GM15510 (cell line): ENCODE data around the gene RNASE11.

ENCODE experiments used
- POLR2A ChIP-seq: IDR thresholded peaks from 3 replicates; pipeline ENCODE4 v1.6.1; 2011; ENCODE audit warnings: borderline replicate concordance; ENCODE audit not compliant: insufficient read length; ENCODE audit errors: extremely low read depth

RNASE11 gene

DNA sequence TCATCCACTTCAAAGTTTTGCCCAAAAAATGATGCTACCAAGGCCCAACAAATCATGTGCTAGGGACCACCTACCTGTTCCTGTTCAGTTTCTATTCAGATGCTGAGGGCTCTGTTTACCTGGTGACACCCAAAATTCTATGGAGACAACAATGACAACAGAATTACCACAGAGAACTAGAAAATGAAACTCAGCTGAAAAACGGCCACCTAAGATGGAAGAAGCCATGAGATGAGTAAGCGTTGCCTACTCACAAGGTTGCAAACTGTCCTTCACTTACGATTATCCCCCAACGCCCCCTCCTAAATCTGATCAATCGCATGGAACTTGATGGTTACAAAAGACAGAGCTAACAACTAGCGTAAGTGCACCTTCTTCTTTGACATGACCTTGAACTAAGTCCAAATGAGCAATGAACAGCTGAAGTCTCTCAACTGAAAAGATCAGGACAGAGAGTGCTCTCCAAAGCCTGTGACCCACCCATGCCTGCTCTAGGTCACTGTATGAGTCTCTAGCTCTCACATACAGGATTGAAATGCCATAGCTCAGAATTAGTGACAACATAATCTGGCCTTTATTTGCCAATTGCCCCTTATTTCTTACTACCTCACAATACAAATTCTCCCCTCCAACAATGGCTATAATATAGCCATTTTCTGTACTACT, at the start of gene RNASE11:
RNASE11 (minus strand) TSS at position 513 of the 666 bp plus-strand sequence.
- TF ChIP-seq POLR2A = no peak

DNA sequence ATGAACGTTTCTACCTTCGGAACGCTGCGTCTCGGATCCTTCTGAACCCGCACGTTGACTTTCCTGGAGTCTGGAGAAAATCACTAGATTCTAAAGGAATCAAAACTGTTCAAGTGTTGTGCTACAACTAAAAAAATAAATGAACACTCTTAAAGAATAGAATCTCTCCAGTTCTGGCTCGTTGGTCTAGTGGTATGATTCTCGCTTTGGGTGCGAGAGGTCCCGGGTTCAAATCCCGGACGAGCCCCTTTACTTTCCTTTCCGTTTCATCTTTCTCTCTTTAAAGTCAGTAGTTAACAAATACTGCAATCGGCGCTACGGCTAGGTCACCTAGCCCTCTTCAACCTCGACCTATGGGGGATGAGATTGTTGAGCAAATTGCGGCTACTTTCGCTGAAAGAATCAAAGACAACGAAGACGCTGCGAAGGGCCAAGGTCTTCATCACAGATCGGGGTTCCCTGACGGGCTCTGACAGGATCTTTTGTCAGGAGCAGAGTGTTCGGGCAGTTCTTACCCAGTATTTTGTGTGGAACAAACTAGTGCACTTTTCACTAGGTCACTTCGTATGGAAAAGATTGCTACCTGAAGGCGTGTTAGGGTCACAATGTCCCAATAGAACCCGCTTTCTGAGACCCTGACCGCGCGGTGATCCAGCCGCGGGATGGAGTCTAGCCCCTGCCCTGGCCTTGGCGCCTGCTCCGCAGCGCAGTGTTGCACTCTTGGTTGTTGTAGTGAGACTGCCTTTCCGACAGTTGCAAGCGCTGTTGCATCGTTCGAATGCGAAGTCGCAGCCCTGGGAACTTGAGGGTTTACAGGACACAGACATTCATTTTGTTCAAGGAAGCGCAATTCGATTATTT, 45.3 kb upstream of the RNASE11 start:
- no peak for TF ChIP-seq POLR2A

DNA sequence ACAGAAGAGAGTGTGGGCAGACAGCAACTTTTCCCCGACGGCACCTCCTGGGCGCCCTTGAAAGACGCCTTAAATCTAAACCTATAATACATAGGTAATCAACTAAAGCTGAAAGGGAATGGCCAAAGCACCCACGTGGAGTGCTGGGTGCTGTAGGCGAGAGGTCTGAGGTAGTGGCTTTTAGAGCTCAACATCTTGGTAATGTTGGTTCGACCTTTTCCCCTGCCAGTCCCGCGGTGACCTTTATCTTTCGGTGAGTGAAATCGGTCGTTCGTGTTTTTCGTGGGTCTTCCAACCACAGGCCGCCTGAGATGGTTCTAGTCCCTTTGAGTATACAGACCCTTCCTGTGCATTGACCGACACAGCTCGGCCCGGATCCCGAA, 44.6 kb upstream of the RNASE11 start:
- no peak for TF ChIP-seq POLR2A

DNA sequence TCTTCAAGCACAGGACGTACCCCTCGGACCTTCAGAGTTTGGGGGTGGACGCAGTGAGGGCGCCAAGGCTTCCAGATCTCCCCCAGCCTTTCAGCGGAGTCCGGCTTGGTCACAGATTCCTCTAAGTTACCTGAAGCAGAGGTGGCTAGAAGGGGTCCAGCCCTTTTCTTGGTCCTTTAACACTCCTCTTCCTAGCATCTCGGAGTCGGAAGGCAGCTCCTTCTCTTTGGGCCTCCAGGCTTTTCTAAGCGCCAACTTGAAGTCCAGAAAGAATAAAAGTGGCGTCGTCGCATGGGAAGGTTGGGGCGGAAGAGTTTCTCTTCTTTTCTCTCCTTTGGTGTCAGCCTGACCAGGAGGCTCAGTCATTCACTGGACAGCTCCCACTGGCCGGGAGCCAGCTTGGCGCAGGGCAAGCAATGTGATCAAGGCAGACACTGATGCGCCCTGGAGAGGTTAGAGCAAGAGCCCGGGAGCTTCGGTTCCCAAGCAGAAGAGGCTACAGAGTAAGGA, 44.1 kb upstream of the RNASE11 start:
- no peak for TF ChIP-seq POLR2A

DNA sequence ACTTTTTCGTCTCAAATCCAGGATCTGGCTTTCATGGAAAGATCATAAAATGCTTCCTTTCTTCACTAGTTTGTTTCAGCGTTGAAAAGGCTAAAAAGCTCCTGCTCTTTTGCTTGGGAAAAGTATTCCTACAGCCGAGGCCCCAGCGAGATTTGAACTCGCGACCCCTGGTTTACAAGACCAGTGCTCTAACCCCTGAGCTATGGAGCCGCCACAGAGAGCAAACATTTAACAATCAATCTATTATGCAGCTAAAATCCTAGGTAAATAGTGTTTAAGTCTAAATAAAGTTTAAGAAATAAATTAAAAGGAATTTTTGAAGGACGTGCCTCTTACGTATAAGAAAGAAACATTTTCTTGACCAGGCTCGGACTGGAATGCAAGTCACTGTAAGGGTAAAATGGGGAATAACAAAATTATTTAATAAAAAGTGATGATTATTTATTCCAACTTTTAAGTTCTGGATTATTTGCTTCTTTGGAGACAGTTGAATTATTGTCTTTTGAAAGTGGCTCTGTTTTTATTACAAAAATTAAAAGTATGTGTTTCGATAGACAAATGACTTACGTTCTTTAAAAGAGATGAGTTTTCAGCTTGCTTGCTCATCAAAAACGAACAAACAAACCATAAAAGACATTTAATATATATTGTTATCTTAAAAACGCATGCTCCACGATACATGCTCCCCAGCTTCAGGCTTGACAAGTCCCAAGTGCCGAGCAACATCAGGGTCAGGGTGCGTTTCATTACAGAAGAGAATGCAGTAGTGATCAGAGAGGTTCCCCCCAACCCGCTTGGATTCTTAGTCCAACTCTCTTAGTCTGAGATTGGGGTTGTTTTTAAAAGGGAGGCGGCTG, 43.5 kb upstream of the RNASE11 start:
- TF ChIP-seq POLR2A = no peak

DNA sequence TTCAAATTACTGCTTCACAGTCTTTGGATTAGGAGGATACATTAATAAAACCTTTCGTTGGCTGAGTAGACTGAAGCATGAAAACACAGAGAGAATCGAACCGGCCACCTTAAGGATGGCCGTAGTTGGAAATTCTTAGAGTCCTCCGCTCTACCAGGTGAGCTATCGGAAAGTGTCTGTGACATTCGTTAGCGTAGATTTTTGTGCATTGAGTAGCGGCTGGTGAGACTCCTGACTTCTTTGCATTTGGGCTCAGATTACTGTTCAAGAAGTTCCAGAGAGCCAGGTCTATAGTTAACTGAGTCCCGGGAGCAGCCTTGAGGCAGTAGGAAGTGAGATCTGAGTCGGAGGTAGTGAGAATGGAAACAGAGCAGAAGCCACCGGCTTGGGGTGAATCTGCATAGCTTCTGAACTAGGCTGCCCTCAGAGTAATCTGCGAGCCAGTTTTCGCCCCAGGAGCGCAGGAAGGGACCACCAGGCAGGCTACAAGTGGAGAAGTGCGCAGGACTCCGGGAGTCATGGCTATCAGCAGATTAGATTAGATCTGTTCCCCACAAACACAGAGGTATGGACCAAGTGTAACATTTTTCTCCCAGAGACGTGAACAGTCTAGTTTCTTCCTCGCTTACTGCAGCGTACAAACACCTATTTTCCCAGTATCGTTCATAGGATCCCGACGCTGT, 42.7 kb upstream of the RNASE11 start:
- no peak for TF ChIP-seq POLR2A

DNA sequence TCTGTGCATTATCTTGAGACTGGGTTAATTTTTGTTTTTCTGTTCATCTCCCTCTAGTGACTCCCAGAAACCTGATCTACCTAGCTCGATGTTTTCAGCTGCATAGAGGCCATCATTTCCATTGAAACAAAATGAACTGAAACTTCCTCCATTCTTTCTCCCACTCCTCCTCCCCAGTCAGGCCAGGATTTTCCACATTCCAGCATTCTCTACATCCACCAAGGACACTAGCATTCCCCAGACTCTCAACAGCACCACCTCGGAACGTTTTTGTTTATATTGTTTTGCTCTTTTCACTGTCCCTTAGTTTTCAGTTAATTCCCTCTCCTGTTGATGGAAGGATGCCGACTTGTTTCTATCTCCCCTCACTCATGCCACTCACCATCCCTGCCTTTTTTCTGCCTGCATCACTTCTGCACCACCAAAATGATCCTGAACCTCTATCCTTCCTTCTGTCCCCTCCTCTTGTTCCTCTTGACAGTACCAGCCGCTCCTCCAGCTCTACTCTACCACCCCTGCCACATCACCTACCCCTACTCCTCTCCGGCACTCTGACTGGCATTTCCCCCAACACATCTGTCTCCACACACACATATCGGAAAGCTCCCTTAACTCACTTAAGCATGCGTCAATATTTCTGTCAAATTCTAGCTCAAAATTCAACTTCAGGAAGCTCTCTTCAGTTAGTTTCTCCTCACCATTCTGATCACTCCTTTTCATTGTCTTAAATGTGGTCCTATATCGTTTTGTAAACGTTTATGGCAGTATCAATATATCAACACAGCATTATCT, 40.5 kb upstream of the RNASE11 start:
- TF ChIP-seq POLR2A = no peak

DNA sequence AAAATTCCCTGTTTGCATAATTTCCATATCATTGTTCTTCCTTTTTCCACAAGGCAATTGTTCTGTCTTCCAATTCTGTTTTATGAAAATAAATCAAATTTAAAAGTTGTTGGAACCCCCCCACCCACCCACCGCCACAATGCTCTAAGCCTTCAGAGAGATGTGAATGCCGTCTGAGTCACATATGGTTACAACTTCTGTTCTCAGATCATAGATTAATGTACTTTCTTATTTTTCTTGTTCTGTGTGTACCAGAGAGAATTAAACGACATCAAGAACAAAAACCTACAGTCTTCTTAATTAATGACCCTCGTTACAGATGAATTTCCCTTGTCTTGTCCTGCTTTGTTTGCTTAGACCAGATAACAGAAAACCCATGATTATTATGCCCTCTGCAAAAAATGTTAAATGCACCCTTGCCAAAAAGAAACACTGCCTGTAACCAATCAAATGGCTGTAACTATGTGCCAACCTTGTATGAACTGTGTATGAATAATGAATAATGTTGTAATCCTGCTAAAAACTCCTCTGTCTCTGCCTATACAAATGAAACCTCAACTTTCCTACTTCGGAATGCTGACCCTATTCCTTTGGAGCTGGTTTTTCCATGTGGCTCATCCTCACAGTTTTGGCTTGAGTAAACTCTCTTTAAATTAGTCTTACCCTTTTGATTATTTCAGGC, 39.7 kb upstream of the RNASE11 start:
- no peak for TF ChIP-seq POLR2A

DNA sequence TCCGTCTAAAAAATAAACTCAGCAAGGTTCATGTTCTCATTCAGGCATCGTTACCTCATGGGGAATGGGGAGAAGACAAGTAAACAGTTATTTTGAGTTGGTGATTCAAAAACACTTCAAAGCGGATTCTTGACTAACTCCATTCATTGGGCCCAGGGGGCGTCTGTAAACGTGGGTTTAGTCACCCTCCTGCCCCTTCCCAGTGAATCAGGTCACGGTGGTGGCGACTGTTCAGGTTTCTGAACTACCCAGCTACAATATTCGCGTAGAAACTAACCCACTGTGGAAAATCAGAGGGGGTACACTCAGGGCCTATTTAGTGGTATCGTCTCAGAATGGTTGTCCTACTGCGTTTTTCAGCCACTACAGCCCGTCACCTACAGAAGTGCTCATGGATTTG, 38.5 kb upstream of the RNASE11 start:
- no peak for TF ChIP-seq POLR2A

DNA sequence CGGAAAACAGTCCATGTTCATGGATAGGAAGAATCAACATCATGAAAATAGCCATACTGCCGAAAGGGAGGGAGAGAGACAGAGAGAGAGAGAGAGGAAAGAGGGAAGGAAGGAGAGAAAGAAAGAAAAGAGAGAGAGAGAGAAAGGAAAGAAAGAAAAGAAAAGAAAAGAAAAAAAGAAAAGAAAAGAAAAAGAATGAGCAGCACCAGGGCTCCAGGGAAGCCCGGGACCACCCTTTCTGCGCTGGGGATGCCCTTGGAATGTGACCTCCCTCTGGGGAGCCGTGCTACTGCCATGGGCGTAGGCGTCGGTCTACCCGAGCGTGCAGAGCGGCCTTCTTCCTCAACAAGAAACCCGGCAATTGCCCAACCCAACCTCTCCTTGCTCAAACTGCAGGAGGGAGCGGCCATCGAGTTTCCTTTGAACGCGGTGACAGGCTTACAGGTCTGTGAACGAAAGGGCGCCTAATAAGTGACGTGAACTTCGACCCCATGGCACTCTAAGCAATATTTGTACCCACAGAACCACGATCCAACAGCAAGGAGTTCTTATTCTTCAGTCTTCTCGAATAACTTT, 36.8 kb upstream of the RNASE11 start:
- TF ChIP-seq POLR2A = no peak

DNA sequence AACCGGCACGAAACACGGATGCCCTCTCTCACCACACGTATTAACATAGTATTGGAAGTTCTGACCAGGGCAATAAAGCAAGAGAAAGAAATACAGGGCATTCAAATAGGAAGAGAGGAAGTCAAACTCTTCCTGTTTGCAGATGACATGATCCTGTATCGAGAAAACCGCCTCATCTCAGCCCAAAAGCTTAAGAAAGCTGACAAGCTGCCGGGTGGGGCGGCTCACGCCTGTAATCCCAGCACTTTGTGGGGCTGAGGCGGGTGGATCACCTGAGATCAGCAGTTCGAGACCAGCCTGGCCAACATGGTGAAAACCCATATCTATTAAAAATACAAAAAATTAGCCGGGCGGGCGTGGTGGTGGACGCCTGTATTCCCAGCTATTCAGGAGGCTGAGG, 36.0 kb upstream of the RNASE11 start:
- no peak for TF ChIP-seq POLR2A

DNA sequence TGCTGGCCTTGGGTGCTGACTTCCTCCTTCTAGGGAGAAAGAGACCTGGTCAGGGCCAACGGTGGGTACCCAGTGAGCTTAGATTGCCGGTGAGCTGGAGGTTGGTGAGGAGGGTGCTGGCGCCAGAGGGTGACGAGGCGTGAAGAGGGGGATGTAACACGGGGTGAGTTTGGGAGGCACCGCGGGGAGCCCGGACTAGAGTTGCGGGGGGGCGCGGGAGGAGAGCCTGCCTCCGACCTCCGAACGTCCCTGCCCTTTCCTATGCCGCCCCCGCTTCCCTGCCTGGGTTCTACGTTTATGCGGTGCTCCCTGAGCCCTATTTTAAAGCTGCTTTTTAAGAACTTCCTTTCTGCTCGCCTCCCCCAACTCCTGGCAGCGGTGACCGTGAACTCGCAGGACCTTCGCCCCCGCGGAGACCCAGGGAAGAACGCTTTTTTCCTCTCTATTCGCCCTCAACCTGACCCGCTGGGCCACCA, 35.1 kb upstream of the RNASE11 start:
- no peak for TF ChIP-seq POLR2A
